PFSK-1 (cell line): Measurements from ENCODE around the gene GMDS.

Source experiments
- FOXP2 ChIP-seq: optimal IDR thresholded peaks from 2 replicates; pipeline ENCODE3; 2011; ENCODE audit warnings: borderline replicate concordance, control low read depth, inconsistent platforms; ENCODE audit not compliant: insufficient read depth; ENCODE audit errors: extremely low read length, extremely low read depth
- POLR2AphosphoS5 ChIP-seq: IDR thresholded peaks from 2 replicates; pipeline ENCODE4 v1.6.1; 2012; ENCODE audit warnings: low read depth, mild to moderate bottlenecking, control low read depth, low read length, moderate library complexity
- SIN3A ChIP-seq: IDR thresholded peaks from 2 replicates; pipeline ENCODE4 v1.6.1; 2012; ENCODE audit warnings: mild to moderate bottlenecking, low read length, moderate library complexity, borderline replicate concordance; ENCODE audit not compliant: insufficient read depth
- TAF1 ChIP-seq: IDR thresholded peaks from 2 replicates; pipeline ENCODE4 v1.6.1; 2012; ENCODE audit warnings: low read length, control low read depth, borderline replicate concordance; ENCODE audit not compliant: insufficient read depth
- TF ChIP-seq, protein P1 (sequence below), 2 experiments: IDR thresholded peaks; 2 replicates each; pipeline versions ENCODE4 v1.6.1 to v1.8.0; 2011 to 2012; ENCODE audit warnings: low read depth in 2 of 2, low read length in 2 of 2, control low read depth in 1 of 2, inconsistent platforms in 1 of 2, mild to moderate bottlenecking in 1 of 2, moderate library complexity in 1 of 2; ENCODE audit not compliant: insufficient read depth in 1 of 2

Gene GMDS

DNA sequence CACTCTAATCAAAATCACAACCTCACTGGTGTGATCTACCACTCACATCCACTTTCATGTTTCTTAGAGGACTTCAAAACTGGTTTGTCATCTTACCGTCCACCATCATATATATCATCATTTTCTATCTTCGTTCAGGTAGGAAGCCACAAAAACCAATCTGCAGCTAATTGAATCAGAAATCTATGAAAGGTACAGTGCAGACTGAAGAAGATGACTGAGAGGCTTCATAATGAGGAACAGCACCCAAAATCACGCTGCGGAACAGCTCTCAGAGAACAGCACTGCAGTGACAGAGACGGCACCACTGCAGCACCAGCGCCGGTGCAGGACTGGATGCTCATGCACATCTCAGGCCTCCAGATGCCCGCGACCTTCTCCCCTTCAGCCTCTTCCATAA is 13.0 kb downstream of the GMDS start:
- TF ChIP-seq TAF1 (no peak), FOXP2 (no peak)

DNA sequence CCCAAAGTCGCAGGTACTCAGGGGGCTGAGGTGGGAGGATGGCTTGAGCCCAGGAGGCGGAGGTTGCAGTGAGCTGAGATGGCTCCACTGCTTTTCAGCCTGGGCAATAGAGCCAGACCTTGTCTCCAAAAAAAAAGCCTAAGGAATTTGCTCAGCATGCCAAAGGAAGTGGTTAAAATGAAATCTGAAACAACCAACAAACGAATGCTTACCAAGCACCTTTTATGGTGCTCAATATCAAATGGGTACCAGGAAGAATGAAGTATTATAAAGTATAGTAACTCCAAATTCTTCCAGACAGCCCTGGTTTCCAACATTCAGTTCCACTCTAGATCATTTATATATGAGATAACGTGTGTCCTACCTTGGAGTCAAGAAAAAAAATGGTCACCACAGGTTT is 14.0 kb downstream of the GMDS start:
- TF ChIP-seq TAF1 (no peak), FOXP2 (no peak)

DNA sequence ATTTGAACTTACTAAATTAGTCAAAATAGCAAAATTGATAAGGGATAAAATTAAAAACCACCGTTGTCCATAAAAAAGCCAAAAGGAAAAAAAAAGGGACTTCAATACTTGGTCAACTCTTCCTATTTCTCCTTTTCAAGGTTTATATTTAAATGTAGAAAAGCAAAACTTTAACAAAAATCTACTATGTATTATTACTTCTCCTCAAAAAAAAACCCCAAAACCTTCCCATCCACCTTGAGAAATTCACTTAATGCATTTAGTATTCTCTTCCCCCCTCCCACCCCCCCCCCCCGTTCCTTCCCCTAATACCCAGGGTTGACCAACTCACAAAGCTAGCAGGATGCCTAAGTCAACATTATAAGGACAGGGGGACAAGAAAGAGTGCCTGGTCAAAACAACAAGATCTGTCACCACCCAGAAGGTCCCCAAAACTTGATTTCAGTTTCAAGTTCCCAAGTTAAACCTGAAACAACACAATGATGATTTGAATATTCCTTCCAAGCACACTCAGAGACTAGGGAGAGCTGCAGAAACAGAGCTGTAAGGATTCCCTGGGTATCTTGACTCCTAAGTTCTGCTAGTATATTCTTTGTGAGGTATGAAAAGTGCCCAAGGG is 14.6 kb downstream of the GMDS start:
- TF ChIP-seq SIN3A (no peak), TAF1 (no peak), POLR2AphosphoS5 (no peak), FOXP2 (no peak)
- TF ChIP-seq, protein P1, sequence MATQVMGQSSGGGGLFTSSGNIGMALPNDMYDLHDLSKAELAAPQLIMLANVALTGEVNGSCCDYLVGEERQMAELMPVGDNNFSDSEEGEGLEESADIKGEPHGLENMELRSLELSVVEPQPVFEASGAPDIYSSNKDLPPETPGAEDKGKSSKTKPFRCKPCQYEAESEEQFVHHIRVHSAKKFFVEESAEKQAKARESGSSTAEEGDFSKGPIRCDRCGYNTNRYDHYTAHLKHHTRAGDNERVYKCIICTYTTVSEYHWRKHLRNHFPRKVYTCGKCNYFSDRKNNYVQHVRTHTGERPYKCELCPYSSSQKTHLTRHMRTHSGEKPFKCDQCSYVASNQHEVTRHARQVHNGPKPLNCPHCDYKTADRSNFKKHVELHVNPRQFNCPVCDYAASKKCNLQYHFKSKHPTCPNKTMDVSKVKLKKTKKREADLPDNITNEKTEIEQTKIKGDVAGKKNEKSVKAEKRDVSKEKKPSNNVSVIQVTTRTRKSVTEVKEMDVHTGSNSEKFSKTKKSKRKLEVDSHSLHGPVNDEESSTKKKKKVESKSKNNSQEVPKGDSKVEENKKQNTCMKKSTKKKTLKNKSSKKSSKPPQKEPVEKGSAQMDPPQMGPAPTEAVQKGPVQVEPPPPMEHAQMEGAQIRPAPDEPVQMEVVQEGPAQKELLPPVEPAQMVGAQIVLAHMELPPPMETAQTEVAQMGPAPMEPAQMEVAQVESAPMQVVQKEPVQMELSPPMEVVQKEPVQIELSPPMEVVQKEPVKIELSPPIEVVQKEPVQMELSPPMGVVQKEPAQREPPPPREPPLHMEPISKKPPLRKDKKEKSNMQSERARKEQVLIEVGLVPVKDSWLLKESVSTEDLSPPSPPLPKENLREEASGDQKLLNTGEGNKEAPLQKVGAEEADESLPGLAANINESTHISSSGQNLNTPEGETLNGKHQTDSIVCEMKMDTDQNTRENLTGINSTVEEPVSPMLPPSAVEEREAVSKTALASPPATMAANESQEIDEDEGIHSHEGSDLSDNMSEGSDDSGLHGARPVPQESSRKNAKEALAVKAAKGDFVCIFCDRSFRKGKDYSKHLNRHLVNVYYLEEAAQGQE (IDR thresholded peaks at IDR 0.05; ENCODE audit: insufficient read depth in 1 of 2, low read depth in 2 of 2, low read length in 2 of 2): no peak

DNA sequence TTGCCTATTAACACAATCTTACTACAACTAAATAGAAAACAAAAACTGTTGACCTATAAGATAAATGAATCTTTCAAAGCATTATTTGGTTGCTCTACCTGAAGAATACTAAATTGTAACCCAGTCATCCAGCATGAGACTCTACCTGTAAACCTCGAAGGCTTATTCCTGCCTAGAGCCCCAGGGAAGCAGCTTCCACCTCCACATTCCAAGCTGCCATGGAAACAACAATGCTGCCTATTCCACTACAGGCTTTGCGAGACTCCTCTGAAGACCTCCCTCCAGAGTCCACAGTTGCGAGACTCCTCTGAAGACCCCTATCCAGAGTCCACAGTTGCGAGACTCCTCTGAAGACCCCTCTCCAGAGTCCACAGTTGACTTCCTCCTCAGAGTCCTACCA is 15.7 kb downstream of the GMDS start:
- TF ChIP-seq, protein P1 (IDR thresholded peaks at IDR 0.05; ENCODE audit: insufficient read depth in 1 of 2, low read depth in 2 of 2, low read length in 2 of 2): no peak
- no peak for TF ChIP-seq POLR2AphosphoS5
- no peak for TF ChIP-seq SIN3A
- TF ChIP-seq TAF1: no peak
- no peak for TF ChIP-seq FOXP2

DNA sequence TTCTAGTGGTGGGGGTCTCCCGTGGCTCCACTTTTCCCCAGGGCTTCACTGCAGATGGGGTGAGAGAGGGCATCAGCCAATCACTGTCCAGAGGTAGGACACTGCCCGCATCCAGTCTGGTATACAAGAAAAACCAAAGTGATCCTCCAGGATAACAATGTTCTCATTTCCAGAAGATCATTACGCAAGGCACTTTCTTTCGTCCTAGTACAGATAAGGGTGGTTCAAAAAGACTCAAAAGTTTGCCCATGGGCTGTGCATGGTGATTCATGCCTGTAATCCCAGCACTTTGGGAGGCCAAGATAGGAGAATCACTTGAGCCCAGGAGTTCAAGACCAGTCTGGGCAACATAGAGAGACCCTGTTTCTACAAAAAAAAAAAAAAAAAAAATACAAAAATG is 16.4 kb downstream of the GMDS start:
- TF ChIP-seq TAF1 (no peak), SIN3A (no peak), POLR2AphosphoS5 (no peak), FOXP2 (no peak)
- TF ChIP-seq, protein P1 (IDR thresholded peaks at IDR 0.05; ENCODE audit: insufficient read depth in 1 of 2, low read depth in 2 of 2, low read length in 2 of 2): no peak

DNA sequence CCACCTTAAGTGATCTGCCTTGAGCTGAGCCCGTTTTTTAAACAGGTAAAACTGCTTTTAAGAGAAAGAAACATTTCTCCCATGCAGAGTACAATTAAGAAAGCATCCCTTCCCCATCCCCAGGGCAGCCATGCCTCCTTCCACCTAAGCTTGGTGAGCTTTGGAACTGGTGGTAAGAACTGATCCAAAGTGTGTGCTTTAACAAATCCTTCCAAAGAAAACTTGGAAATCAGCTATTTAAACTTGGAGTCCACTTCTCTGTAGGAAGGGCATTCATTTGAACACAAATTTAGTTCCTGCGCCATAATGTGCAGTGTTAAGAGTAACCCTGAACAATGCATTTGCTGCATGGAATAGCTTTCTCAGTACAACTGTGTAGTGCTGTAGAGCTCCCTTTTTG is 17.0 kb downstream of the GMDS start:
- no peak for TF ChIP-seq TAF1
- TF ChIP-seq FOXP2: no peak

DNA sequence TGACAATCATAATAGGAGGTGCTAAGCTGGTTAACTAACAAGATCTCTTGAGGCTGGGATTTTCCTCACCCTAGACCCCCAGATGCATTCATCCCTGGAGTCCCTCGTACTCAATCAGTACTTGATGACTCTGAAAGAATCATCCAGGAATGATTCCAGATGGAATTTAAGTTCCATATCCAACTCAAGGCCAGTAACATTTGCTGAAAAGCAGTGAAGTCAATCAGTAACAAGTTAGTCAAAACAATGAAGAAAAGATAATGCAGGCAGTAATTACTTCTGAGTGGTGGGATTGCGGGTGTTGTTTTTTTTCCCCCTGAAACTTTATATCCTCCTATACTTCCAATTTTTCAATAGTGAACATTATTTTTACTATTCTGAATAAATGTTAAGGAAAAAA is 18.6 kb downstream of the GMDS start:
- TF ChIP-seq TAF1 (no peak), POLR2AphosphoS5 (no peak), FOXP2 (no peak), SIN3A (no peak)
- TF ChIP-seq, protein P1 (IDR thresholded peaks at IDR 0.05; ENCODE audit: insufficient read depth in 1 of 2, low read depth in 2 of 2, low read length in 2 of 2): no peak
